WTC11 (cell line): ENCODE data around the gene C1QL2. TPM values are rescaled to one million over a fixed set of nuclear protein-coding genes. Genes with fewer than 3 reads are reported as not detected.
A peak's percentile ranks its signal among the peaks of the same experiment; 100 is the strongest.

Source experiments
- ATAC-seq: fragments of 200-7000 bp; cut with Tn5 transposase; 2 replicates; pipeline ENCODE4 v1.10.0; 2021; ENCODE audit warnings: mild to moderate bottlenecking, moderate library complexity
- CTCF ChIA-PET: fragments of 300-600 bp; sonication (Branson Sonifier 250); formaldehyde crosslinking; loops from one replicate; lab custom pipeline; 2021; ENCODE audit warnings: antibody characterized with exemption; lab: Charles Lee
- POLR2A ChIA-PET: fragments of 350-600 bp; sonication (Branson Sonifier 250); formaldehyde crosslinking; loops from one replicate; lab custom pipeline; 2021; ENCODE audit warnings: antibody characterized with exemption; lab: Charles Lee
- DNase-seq: peaks from one replicate; pipeline ENCODE4 v3.0.0; 2021; ENCODE audit warnings: low spot score
- H3K27ac Mint-ChIP-seq: 2 replicates; pipeline ENCODE4 v1.8.0; 2021; ENCODE audit warnings: mixed read lengths
- H3K27me3 Mint-ChIP-seq: 2 replicates; pipeline ENCODE4 v1.8.0; 2021; ENCODE audit warnings: low read depth, mild to moderate bottlenecking, moderate library complexity, mixed read lengths
- H3K36me3 Mint-ChIP-seq: 2 replicates; pipeline ENCODE4 v1.8.0; 2021; ENCODE audit warnings: mixed read lengths
- H3K4me1 Mint-ChIP-seq: 2 replicates; pipeline ENCODE4 v1.8.0; 2022; ENCODE audit warnings: mixed read lengths
- H3K4me3 Mint-ChIP-seq: 2 replicates; pipeline ENCODE4 v1.8.0; 2021; ENCODE audit warnings: mild to moderate bottlenecking, moderate library complexity, mixed read lengths
- H3K9me3 Mint-ChIP-seq: 2 replicates; pipeline ENCODE4 v1.8.0; 2021; ENCODE audit warnings: mixed read lengths
- CBFB ChIP-seq: sonication (generic); formaldehyde crosslinking; IDR thresholded peaks from 2 replicates; pipeline ENCODE4 v1.8.1; 2022; ENCODE audit warnings: mild to moderate bottlenecking, low read depth, missing genetic modification reagents
- FOXJ3 ChIP-seq: sonication (generic); formaldehyde crosslinking; IDR thresholded peaks from 2 replicates; pipeline ENCODE4 v1.9.0; 2021; ENCODE audit warnings: missing genetic modification reagents, mild to moderate bottlenecking, borderline replicate concordance
- FOXP1 ChIP-seq: sonication (generic); formaldehyde crosslinking; IDR thresholded peaks from 2 replicates; pipeline ENCODE4 v1.8.0; 2022; ENCODE audit warnings: missing genetic modification reagents, mild to moderate bottlenecking, moderate library complexity, borderline replicate concordance
- GABPB1 ChIP-seq: sonication (generic); formaldehyde crosslinking; IDR thresholded peaks from 2 replicates; pipeline ENCODE4 v1.8.1; 2023; ENCODE audit warnings: mild to moderate bottlenecking, missing genetic modification reagents
- JUN ChIP-seq: sonication (generic); formaldehyde crosslinking; IDR thresholded peaks from 2 replicates; pipeline ENCODE4 v1.8.0; 2023; ENCODE audit warnings: mild to moderate bottlenecking, missing genetic modification reagents
- KAT7 ChIP-seq: sonication (generic); formaldehyde crosslinking; IDR thresholded peaks from 2 replicates; pipeline ENCODE4 v1.8.1; 2023; ENCODE audit warnings: missing genetic modification reagents, mild to moderate bottlenecking, borderline replicate concordance
- MYBL2 ChIP-seq: sonication (generic); formaldehyde crosslinking; IDR thresholded peaks from 2 replicates; pipeline ENCODE4 v1.8.1; 2023; ENCODE audit warnings: mild to moderate bottlenecking, moderate library complexity, missing genetic modification reagents
- NFATC4 ChIP-seq: fragments of 250-450 bp; sonication (Bioruptor Pico); IDR thresholded peaks from 2 replicates; pipeline ENCODE4 v1.9.0; 2021; ENCODE audit warnings: mild to moderate bottlenecking
- NFE2L1 ChIP-seq: sonication (generic); formaldehyde crosslinking; IDR thresholded peaks from 2 replicates; pipeline ENCODE4 v1.8.1; 2023; ENCODE audit warnings: missing genetic modification reagents
- OVOL2 ChIP-seq: fragments of 250-450 bp; sonication (Bioruptor Pico); IDR thresholded peaks from 2 replicates; pipeline ENCODE4 v1.9.0; 2021; ENCODE audit warnings: mild to moderate bottlenecking, borderline replicate concordance
- RORB ChIP-seq: fragments of 250-450 bp; sonication (Bioruptor Pico); IDR thresholded peaks from 2 replicates; pipeline ENCODE4 v1.9.0; 2021; ENCODE audit warnings: mild to moderate bottlenecking
- SMAD4 ChIP-seq: sonication (generic); formaldehyde crosslinking; IDR thresholded peaks from 2 replicates; pipeline ENCODE4 v1.8.0; 2022; ENCODE audit warnings: mild to moderate bottlenecking, missing genetic modification reagents
- TCF7 ChIP-seq: sonication (generic); formaldehyde crosslinking; IDR thresholded peaks from 2 replicates; pipeline ENCODE4 v1.8.0; 2022; ENCODE audit warnings: mild to moderate bottlenecking, low read depth, missing genetic modification reagents, moderate library complexity
- TEAD1 ChIP-seq: sonication (generic); formaldehyde crosslinking; IDR thresholded peaks from 2 replicates; pipeline ENCODE4 v1.8.0; 2022; ENCODE audit warnings: mild to moderate bottlenecking, missing genetic modification reagents
- TP53 ChIP-seq: sonication (generic); formaldehyde crosslinking; IDR thresholded peaks from 2 replicates; pipeline ENCODE4 v1.8.1; 2023; ENCODE audit warnings: mild to moderate bottlenecking, missing genetic modification reagents
- ZNF219 ChIP-seq: sonication (generic); formaldehyde crosslinking; IDR thresholded peaks from 2 replicates; pipeline ENCODE4 v1.8.0; 2023; ENCODE audit warnings: missing genetic modification reagents, mild to moderate bottlenecking, borderline replicate concordance
- ZNF263 ChIP-seq: sonication (generic); formaldehyde crosslinking; IDR thresholded peaks from 2 replicates; pipeline ENCODE4 v1.8.1; 2022; ENCODE audit warnings: low read depth, mild to moderate bottlenecking, moderate library complexity, missing genetic modification reagents
- ZNF396 ChIP-seq: fragments of 250-450 bp; sonication (Bioruptor Pico); IDR thresholded peaks from 2 replicates; pipeline ENCODE4 v1.8.0; 2021; ENCODE audit warnings: mild to moderate bottlenecking, moderate library complexity, borderline replicate concordance
- ZNF416 ChIP-seq: fragments of 250-450 bp; sonication (Bioruptor Pico); IDR thresholded peaks from 2 replicates; pipeline ENCODE4 v1.9.0; 2021; ENCODE audit warnings: mild to moderate bottlenecking, inconsistent platforms
- ZNF423 ChIP-seq: fragments of 250-450 bp; sonication (Bioruptor Pico); IDR thresholded peaks from 2 replicates; pipeline ENCODE4 v2.1.2; 2022; ENCODE audit warnings: mild to moderate bottlenecking, moderate library complexity
- total RNA-seq: library from RNA; stranded (reverse); gene quantifications from 3 replicates; pipeline ENCODE4 v1.2.3, GENCODE V29; 2021
- TF ChIP-seq, protein P1 (sequence below): sonication (generic); formaldehyde crosslinking; IDR thresholded peaks from 2 replicates; pipeline ENCODE4 v1.8.1; 2022; ENCODE audit warnings: missing genetic modification reagents, borderline replicate concordance
- TF ChIP-seq, protein P2 (sequence below): sonication (generic); formaldehyde crosslinking; IDR thresholded peaks from 2 replicates; pipeline ENCODE4 v1.8.1; 2023; ENCODE audit warnings: mild to moderate bottlenecking, missing genetic modification reagents
- TF ChIP-seq, protein P3 (sequence below): sonication (generic); formaldehyde crosslinking; IDR thresholded peaks from 2 replicates; pipeline ENCODE4 v1.8.0; 2022; ENCODE audit warnings: mild to moderate bottlenecking, missing genetic modification reagents
- TF ChIP-seq, protein P4 (sequence below): sonication (generic); formaldehyde crosslinking; IDR thresholded peaks from 2 replicates; pipeline ENCODE4 v1.8.0; 2023; ENCODE audit warnings: missing genetic modification reagents
- TF ChIP-seq, protein P5 (sequence below): sonication (generic); formaldehyde crosslinking; conservative IDR thresholded peaks from 2 replicates; pipeline ENCODE4 v1.8.1; 2022; ENCODE audit warnings: mild to moderate bottlenecking, missing genetic modification reagents
- TF ChIP-seq, protein P6 (sequence below): sonication (generic); formaldehyde crosslinking; IDR thresholded peaks from 2 replicates; pipeline ENCODE4 v1.8.0; 2023; ENCODE audit warnings: missing genetic modification reagents, mild to moderate bottlenecking, borderline replicate concordance

Gene C1QL2
- total RNA-seq, 1 experiment from 2014 or later = 1.0 TPM

DNA sequence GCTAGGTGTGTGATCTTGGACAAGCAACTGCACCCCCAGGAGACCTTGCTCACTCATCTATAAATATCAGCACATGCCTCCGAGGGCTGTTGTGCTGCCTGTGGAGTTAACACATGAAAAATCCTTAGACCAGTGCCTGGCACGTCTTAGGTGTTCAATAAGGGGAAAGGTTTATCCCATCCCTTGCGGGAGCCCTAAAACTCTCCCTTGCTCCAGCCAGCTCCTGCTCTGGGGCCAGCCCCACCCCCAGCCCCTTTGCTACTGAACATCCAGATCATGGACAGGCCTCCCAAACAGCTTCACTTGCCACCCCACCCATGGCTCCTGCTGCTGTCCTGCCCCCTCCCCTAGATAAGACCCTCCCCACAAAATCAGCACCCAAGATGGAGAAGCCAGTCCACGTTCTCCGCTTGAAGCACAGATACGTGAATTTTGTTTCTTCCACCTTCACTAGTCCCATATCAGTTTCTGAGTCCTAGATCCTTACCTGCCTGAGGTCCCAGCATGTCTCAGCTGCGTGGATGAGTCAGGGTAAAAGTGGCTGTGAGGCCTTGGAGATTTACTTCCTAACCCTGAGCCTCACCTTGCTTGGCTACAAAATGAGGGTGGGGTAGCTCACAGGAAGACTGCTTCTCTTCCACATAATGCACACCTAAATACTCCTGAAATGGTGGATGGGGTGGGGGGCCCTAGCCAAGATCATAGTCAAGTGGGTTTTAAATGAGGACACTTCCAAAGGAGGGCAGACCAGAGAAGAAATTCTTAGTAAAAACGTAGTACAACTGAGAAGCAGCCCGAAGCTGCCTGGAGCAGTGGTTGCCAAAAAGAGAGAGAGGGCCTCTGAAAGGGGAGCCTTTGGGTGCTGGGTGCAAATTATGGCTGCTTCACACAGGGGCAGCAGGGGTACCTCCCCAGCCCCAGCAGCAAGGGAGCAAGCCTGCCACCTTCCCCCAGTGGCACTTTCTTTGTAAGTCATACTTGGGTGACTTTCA lies 40.4 kb downstream of the C1QL2 start:
- ChIA-PET CTCF (interaction anchor here (1.2 to 2.9 kb wide), 2 partner anchors 9 to 173 kb away, joined by 3 to 13 read pairs; no protein-coding TSS in a partner anchor), POLR2A (no interaction called here)
- Mint-ChIP-seq H3K9me3 (no peaks in the 10 kb centered on the region), H3K4me3 (no peak overlapping the region; the same call in 1 of the 2 replicates), H3K27ac (peak overlapping the region; percentile 17; the same call in 1 of the 2 replicates), H3K4me1 (peaks cover 70% of the 10 kb centered on the region), H3K36me3 (no peaks in the 10 kb centered on the region), H3K27me3 (peaks cover 43% of the 10 kb centered on the region)
- ATAC-seq = peak; percentile 24; the same call in 1 of the 2 replicates
- TF ChIP-seq, protein P1, sequence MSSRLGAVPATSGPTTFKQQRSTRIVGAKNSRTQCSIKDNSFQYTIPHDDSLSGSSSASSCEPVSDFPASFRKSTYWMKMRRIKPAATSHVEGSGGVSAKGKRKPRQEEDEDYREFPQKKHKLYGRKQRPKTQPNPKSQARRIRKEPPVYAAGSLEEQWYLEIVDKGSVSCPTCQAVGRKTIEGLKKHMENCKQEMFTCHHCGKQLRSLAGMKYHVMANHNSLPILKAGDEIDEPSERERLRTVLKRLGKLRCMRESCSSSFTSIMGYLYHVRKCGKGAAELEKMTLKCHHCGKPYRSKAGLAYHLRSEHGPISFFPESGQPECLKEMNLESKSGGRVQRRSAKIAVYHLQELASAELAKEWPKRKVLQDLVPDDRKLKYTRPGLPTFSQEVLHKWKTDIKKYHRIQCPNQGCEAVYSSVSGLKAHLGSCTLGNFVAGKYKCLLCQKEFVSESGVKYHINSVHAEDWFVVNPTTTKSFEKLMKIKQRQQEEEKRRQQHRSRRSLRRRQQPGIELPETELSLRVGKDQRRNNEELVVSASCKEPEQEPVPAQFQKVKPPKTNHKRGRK (CRISPR knock-in tag) = no peak
- TF ChIP-seq NFE2L1 (CRISPR knock-in tag) (no peak), ZNF396 (no peak), MYBL2 (CRISPR knock-in tag) (no peak), FOXJ3 (no peak), SMAD4 (CRISPR knock-in tag) (no peak), TEAD1 (no peak), GABPB1 (no peak), CBFB (CRISPR knock-in tag) (no peak), ZNF219 (CRISPR knock-in tag) (no peak), NFATC4 (CRISPR knock-in tag) (no peak), OVOL2 (CRISPR knock-in tag) (no peak), JUN (CRISPR knock-in tag) (no peak), TCF7 (CRISPR knock-in tag) (no peak), ZNF416 (CRISPR knock-in tag) (no peak), FOXP1 (CRISPR knock-in tag) (no peak)
- TF ChIP-seq, protein P2, sequence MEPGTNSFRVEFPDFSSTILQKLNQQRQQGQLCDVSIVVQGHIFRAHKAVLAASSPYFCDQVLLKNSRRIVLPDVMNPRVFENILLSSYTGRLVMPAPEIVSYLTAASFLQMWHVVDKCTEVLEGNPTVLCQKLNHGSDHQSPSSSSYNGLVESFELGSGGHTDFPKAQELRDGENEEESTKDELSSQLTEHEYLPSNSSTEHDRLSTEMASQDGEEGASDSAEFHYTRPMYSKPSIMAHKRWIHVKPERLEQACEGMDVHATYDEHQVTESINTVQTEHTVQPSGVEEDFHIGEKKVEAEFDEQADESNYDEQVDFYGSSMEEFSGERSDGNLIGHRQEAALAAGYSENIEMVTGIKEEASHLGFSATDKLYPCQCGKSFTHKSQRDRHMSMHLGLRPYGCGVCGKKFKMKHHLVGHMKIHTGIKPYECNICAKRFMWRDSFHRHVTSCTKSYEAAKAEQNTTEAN (CRISPR knock-in tag) = no peak
- TF ChIP-seq, protein P3, sequence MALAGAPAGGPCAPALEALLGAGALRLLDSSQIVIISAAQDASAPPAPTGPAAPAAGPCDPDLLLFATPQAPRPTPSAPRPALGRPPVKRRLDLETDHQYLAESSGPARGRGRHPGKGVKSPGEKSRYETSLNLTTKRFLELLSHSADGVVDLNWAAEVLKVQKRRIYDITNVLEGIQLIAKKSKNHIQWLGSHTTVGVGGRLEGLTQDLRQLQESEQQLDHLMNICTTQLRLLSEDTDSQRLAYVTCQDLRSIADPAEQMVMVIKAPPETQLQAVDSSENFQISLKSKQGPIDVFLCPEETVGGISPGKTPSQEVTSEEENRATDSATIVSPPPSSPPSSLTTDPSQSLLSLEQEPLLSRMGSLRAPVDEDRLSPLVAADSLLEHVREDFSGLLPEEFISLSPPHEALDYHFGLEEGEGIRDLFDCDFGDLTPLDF (CRISPR knock-in tag) = no peak
- TF ChIP-seq, protein P4, sequence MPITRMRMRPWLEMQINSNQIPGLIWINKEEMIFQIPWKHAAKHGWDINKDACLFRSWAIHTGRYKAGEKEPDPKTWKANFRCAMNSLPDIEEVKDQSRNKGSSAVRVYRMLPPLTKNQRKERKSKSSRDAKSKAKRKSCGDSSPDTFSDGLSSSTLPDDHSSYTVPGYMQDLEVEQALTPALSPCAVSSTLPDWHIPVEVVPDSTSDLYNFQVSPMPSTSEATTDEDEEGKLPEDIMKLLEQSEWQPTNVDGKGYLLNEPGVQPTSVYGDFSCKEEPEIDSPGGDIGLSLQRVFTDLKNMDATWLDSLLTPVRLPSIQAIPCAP = no peak
- DNase-seq = no peak

DNA sequence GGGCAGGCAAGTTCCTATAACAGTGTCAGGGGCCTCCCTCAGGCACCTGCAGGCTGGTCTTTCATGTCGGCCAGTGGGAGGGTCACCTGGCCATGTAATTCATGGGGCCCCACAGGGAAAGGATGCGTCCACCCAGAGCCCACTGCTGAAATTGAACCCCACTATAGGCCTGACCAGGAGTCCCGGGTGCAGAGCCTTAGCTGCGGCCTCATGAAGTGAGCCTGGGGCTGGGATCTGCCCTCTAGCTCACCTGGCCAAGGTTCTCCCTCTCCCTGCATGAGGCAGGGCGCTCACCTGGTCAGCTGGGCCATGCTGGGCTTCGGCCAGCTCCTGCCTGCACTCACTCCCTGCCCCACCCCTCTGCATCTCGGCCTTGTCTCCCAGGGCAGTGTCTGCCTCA lies 41.1 kb downstream of the C1QL2 start:
- CTCF ChIA-PET = interaction anchor here (2.9 kb wide), 1 partner anchor 10 kb away, joined by 13 read pairs; no protein-coding TSS in a partner anchor
- H3K9me3 Mint-ChIP-seq = no peaks in the 10 kb centered on the region
- H3K4me3 Mint-ChIP-seq = no peak overlapping the region
- ATAC-seq (no peak), DNase-seq (no peak)
- POLR2A ChIA-PET = no interaction called here
- no peak overlapping the region for H3K27ac Mint-ChIP-seq
- H3K36me3 Mint-ChIP-seq = no peaks in the 10 kb centered on the region
- H3K4me1 Mint-ChIP-seq = peaks cover 72% of the 10 kb centered on the region
- H3K27me3 Mint-ChIP-seq = peaks cover 43% of the 10 kb centered on the region
- TF ChIP-seq TP53 (CRISPR knock-in tag) (no peak), KAT7 (CRISPR knock-in tag) (no peak), OVOL2 (CRISPR knock-in tag) (no peak), ZNF263 (no peak), NFATC4 (CRISPR knock-in tag) (no peak), RORB (CRISPR knock-in tag) (no peak), NFE2L1 (CRISPR knock-in tag) (no peak), ZNF423 (no peak), FOXP1 (CRISPR knock-in tag) (no peak)
- TF ChIP-seq, protein P5, sequence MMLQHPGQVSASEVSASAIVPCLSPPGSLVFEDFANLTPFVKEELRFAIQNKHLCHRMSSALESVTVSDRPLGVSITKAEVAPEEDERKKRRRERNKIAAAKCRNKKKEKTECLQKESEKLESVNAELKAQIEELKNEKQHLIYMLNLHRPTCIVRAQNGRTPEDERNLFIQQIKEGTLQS = no peak
- TF ChIP-seq, protein P6, sequence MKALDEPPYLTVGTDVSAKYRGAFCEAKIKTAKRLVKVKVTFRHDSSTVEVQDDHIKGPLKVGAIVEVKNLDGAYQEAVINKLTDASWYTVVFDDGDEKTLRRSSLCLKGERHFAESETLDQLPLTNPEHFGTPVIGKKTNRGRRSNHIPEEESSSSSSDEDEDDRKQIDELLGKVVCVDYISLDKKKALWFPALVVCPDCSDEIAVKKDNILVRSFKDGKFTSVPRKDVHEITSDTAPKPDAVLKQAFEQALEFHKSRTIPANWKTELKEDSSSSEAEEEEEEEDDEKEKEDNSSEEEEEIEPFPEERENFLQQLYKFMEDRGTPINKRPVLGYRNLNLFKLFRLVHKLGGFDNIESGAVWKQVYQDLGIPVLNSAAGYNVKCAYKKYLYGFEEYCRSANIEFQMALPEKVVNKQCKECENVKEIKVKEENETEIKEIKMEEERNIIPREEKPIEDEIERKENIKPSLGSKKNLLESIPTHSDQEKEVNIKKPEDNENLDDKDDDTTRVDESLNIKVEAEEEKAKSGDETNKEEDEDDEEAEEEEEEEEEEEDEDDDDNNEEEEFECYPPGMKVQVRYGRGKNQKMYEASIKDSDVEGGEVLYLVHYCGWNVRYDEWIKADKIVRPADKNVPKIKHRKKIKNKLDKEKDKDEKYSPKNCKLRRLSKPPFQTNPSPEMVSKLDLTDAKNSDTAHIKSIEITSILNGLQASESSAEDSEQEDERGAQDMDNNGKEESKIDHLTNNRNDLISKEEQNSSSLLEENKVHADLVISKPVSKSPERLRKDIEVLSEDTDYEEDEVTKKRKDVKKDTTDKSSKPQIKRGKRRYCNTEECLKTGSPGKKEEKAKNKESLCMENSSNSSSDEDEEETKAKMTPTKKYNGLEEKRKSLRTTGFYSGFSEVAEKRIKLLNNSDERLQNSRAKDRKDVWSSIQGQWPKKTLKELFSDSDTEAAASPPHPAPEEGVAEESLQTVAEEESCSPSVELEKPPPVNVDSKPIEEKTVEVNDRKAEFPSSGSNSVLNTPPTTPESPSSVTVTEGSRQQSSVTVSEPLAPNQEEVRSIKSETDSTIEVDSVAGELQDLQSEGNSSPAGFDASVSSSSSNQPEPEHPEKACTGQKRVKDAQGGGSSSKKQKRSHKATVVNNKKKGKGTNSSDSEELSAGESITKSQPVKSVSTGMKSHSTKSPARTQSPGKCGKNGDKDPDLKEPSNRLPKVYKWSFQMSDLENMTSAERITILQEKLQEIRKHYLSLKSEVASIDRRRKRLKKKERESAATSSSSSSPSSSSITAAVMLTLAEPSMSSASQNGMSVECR (CRISPR knock-in tag) = no peak
